Head of caudate nucleus (tissue), 42 donors: ENCODE results near the gene CWC27.
"Not testable (repeated sequence)": the region's sequence is repeated elsewhere in the genome, so short reads cannot be mapped to it uniquely, and the experiment has no call there.

Experiments used
- DNase-seq, 42 donors: peaks; one replicate each; pipeline versions ENCODE4 v3.0.0 to v3.0.0-alpha.2; 2020 to 2021; ENCODE audit warnings: mixed read lengths in 7 of 42
- intact Hi-C: fragments of 100-400 bp; cut with DNase I; formaldehyde crosslinking; loops from one replicate; pipeline ENCODE4 v1.15.0; 2022

CWC27 gene

GRCh38 chr5:64883912-64884311, 115.2 kb downstream of the CWC27 start:
- intact Hi-C loops = no loop called here
- DNase-seq = no peak

GRCh38 chr5:64884541-64884940, 115.8 kb downstream of the CWC27 start:
- intact Hi-C loops = no loop called here
- DNase-seq = no peak

GRCh38 chr5:64887910-64888309, 119.2 kb downstream of the CWC27 start:
- DNase-seq = no peak
- intact Hi-C loops = no loop called here

GRCh38 chr5:64895748-64896147, 127.0 kb downstream of the CWC27 start:
- no peak for DNase-seq
- intact Hi-C loops = no loop called here

GRCh38 chr5:64899838-64900237, 131.1 kb downstream of the CWC27 start:
- intact Hi-C loops = no loop called here
- DNase-seq = no peak

GRCh38 chr5:64900618-64901017, 131.9 kb downstream of the CWC27 start:
- intact Hi-C loops = no loop called here
- DNase-seq = no peak

GRCh38 chr5:64907399-64907798, 138.7 kb downstream of the CWC27 start:
- DNase-seq, intact Hi-C loops: not testable (repeated sequence)

- no peak for DNase-seq
- intact Hi-C loops = no loop called here
Measured at GRCh38 chr5:64914396-64914795, 145.7 kb downstream of the CWC27 start.

GRCh38 chr5:64918083-64918482, 149.4 kb downstream of the CWC27 start:
- intact Hi-C loops = no loop called here
- no peak for DNase-seq

- no peak for DNase-seq
- intact Hi-C loops = no loop called here
Measured at GRCh38 chr5:64921386-64921785, 152.7 kb downstream of the CWC27 start.

- intact Hi-C loops = no loop called here
Measured at GRCh38 chr5:64923151-64923685, 154.5 kb downstream of the CWC27 start.

GRCh38 chr5:64925123-64925522, 156.4 kb downstream of the CWC27 start:
- intact Hi-C loops = no loop called here
- no peak for DNase-seq

More at GRCh38 chr5:64923151-64923685, 154.5 kb downstream of the CWC27 start:
- no peak for DNase-seq

- no peak for DNase-seq
- intact Hi-C loops = no loop called here
Measured at GRCh38 chr5:64929833-64930232, 161.1 kb downstream of the CWC27 start.

- intact Hi-C loops = no loop called here
- no peak for DNase-seq
Measured at GRCh38 chr5:64930672-64931318, 162.1 kb downstream of the CWC27 start.

- DNase-seq, intact Hi-C loops: not testable (repeated sequence)
Measured at GRCh38 chr5:64939422-64939771, 170.7 kb downstream of the CWC27 start.

- intact Hi-C loops = no loop called here
Measured at GRCh38 chr5:64939772-64940510, 171.2 kb downstream of the CWC27 start.

GRCh38 chr5:64942460-64942859, 173.7 kb downstream of the CWC27 start:
- no peak for DNase-seq
- intact Hi-C loops = no loop called here

More at GRCh38 chr5:64939772-64940510, 171.2 kb downstream of the CWC27 start:
- no peak for DNase-seq

- intact Hi-C loops = no loop called here
- no peak for DNase-seq
Measured at GRCh38 chr5:64944868-64945267, 176.1 kb downstream of the CWC27 start.

- no peak for DNase-seq
- intact Hi-C loops = no loop called here
Measured at GRCh38 chr5:64947031-64947430, 178.3 kb downstream of the CWC27 start.

GRCh38 chr5:64947801-64948200, 179.1 kb downstream of the CWC27 start:
- no peak for DNase-seq
- intact Hi-C loops = no loop called here

GRCh38 chr5:64949331-64949730, 180.6 kb downstream of the CWC27 start:
- intact Hi-C loops = no loop called here
- no peak for DNase-seq
